Central memory CD4-positive, alpha-beta T cell (primary cell): ENCODE results near the gene PIBF1.
"Not testable (repeated sequence)": the region's sequence is repeated elsewhere in the genome, so short reads cannot be mapped to it uniquely, and the experiment has no call there.

Experiments used
- DNase-seq: peaks from one replicate; pipeline ENCODE4 v3.0.0; 2022

PIBF1 gene

DNA sequence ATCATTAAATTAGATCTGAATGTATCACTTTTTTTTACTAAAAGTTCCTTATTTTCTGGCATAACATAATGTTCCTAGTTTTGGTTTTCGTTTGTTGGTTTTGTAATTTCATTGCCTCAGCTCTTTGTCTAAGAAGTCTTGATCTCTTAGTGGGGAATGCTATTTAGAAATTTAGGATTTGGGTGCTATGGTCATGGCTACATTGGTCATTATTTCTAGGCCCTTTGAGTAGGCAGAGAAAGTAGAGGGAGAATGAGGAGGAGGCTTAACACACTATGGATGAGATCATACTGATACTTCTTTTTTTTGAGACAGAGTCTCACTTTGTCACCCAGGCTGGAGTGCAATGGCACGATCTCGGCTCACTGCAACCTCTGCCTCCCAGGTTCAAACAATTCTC, 41.8 kb downstream of the PIBF1 start:
- no peak for DNase-seq

- no peak for DNase-seq
Observed at GRCh38 chr13:72834601-72835000, 52.7 kb downstream of the PIBF1 start.

DNA sequence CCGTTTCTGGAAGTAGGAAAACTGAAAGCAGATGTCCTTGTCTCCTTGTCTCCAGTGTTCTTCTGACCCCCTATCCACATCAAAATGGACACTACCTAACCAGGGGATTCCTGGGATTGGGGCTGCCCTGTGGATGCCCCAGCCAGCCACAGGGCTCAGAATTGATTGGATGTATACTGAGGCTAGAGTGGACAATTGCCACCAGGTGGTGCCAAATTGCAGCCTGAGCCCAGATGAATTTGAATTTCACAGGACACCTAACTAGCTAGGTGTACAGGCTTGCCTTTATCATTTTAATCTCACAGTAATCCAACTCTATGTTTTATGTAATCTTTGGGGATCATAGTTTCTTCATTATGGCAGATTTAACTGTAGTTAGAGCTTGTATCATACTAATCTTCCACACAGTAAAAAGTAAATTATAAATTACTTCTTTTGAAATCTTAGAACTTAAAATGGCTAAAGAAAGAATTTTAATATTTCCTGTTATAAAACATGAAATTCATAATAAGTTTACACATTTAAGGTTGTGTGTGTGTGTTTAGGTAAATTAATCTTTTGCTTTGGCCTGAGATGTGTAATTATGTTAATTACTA, 58.0 kb downstream of the PIBF1 start:
- peak; percentile 7 for DNase-seq

DNA sequence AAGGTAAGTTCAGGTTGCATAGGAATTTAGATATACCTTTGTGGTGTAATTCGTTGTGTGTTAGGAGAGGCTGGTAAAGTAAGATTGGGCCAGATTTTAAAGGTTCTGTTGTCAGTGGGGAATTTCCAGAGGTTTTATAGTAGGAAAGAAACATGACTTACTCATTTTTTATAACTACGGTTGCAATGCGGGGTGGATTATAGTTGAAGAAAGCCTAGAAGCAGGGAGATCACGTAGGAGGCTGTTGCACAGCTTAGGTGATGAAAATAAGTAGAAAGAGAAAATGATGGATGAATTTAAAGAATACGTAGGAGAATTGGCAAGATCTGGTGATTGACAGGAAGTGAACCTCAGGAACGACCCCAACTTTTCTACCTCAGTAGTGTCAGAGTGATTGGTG, 61.1 kb downstream of the PIBF1 start:
- DNase-seq, result no peak

- DNase-seq, result not testable (repeated sequence)
Observed at GRCh38 chr13:72845148-72845547, 63.2 kb downstream of the PIBF1 start.

DNA sequence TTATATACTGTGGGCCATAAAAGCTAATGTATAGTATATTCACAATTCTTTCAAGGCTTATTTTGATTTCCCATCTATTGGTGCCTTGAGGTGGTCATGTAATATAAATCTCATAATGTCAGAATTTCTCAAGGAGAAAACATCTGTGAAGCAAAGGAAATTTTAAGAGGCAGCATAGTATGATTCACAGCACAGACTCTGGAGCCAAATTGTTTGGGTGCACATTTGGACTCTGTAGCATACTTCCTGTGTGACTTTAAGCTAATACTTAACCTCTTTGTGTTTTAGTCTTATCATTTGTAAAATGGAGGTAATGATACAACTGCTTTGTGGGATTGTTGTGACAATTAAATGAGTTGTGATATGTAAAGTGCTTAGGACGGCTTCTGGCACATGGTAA, 67.6 kb downstream of the PIBF1 start:
- no peak for DNase-seq

DNA sequence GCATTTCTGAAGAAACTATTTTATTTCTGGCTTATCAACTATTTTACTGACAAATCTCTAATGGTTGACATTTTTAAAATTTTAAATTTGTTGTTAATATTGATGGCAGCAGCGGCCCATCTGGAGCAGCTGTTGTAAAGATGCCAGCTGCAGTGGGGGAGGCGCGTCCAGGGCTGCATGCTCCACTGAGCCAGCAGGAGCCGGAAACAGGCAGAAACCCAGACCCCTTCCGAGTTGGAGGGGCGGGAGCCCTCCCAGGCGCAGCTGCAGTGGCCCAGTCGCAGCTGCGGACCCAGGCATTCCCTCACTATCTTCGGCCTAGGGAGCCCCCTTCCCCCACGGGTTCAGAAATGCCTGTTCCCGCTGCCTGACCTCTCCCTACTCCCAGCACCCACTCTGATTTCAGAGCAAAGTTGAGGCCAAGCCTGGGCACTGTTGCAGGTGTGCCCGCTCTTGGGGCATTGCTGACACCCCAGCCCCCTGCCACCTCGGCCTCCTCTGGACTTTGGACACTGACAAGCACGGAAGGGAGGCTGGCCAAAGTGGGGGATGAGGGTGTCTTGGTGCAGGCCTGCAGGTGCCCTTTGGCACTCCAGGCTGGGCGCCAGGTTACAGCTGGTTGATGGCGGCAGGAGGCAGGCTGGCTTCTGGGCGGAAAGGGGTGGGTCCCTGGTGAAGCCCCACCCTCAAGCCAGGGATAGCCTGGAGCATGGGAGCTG, 69.2 kb downstream of the PIBF1 start:
- DNase-seq, result no peak

- no peak for DNase-seq
Observed at GRCh38 chr13:72851678-72852014, 69.7 kb downstream of the PIBF1 start.

GRCh38 chr13:72852207-72852606, 70.3 kb downstream of the PIBF1 start:
- DNase-seq, result no peak

- no peak for DNase-seq
Observed at GRCh38 chr13:72853000-72853399, 71.1 kb downstream of the PIBF1 start.

GRCh38 chr13:72864142-72865011, 82.4 kb downstream of the PIBF1 start:
- DNase-seq, result no peak

DNA sequence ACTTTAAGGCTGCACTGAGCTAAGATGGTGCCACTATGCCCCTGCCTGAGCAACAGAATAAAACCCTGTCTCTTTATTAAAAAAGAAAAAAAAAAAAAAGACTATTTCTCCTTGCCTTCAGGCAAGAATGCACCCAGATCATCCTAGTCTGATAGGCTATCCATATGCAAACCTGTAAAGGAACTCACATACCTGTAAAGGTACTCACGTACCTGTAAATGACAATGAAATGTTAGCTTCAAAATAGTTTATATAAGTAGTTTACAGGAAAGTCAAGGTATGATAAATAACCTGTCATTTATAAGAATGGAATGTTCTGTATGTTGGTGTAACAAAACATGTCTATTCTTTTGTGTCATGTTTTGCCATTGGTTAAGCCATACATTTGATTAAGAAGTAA, 86.3 kb downstream of the PIBF1 start:
- no peak for DNase-seq

DNA sequence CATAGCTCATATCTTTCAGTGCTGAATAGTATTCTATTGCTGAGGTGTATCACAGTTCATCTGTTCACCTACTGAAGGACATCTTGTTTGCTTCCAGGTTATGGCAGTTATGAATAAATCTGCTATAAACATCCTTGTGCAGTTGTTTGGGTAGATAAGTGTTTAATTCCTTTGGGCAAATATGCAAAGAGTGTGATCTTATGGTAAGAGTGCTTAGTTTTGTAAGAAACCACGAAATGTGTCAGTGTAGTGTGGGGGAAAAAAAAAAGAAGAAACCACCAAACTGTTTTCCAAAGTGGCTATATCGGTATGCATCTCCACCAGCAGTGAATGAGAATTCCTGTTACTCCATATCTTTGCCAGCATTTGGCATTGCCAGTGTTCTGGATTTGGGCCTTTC, 93.3 kb downstream of the PIBF1 start:
- no peak for DNase-seq

GRCh38 chr13:72884101-72884500, 102.2 kb downstream of the PIBF1 start:
- no peak for DNase-seq

DNA sequence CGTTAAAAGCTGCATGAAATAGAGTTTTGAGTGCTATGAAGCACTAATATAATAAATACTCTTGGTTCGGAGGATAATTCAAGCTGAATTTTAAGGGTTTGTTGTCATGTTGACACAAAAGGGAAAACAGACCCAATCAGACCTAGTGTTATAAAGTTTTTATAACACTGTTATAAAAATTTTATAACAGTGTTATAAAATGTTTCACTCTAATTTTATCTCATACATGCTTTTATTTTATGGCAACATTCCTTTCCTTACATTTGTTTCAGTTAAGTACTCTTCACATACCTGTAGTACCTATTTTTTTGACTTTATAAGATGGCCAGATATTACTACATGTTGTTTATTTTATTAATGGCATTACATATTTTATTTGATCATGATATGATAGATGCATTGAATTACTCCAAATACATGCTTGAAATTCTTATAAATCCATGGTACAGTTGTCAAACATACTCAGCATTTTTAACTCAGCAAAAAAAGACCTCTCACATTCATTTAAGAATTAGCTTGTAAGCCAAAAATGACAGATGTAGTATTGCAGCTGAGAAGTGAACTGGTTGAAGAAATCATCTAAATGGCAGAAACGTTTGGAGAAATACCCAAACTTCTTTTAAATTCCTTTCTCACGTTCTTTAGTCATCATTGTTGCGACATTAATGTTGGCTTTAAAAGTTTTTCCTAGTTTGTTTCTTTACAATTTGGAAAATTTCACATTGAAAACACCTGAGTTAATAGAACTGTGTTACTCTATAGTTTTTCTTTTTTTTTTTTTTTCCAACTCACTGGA, 104.5 kb downstream of the PIBF1 start:
- DNase-seq, result no peak

DNA sequence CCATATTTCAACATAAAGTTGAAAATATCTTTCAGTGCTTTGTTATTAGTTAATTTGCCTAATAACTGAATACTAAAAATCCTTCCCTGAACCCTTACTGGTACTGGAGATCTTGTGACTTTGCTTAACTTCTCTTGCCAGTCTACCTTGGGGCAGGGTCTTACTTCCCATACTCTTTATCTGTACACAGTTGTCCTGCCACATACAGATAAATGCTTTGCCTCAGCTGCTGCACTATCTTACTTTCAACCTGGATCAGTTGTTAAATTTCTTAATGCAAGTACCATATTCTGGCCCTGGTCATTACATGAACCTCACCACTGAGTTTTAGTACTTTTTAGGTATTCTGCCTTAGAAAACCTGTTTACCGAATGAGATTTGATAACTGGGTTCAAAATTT, 107.6 kb downstream of the PIBF1 start:
- no peak for DNase-seq

DNA sequence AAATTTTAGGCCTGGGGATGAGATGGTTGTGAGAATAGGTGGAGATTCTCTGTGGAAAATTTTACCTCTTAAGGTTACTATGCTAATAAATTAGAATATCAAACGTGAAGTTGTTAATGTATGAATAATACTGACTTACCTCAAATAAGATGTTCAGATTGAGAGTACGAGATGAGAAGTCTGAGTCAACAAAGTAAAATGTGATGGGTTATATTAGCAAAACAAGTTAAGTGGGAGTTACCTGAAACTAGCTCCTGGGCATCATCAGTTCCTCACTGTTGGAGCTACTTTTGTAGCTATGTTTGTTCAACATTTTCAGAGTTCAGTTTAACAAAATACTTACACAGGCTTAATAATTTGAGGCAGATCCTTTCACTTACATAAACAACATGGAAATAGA, 108.6 kb downstream of the PIBF1 start:
- DNase-seq, result no peak

DNA sequence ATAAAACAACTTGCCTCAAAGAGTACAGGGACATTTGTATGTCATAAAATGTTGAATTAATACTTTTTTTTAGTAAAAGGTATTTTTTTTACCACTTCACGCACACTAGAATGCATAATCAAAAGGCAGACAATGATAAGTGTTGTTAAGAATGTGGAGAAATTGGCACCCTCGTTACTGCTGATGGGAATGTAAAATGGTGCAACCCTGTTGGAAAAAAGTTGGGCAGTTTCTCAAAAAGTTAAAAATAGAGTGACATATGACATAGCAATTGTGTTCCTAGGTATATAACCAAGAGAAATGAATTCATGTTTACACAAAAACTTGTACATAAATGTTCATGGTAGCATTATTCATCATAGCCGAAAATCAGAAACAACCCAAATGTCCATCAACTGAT, 109.5 kb downstream of the PIBF1 start:
- no peak for DNase-seq

DNA sequence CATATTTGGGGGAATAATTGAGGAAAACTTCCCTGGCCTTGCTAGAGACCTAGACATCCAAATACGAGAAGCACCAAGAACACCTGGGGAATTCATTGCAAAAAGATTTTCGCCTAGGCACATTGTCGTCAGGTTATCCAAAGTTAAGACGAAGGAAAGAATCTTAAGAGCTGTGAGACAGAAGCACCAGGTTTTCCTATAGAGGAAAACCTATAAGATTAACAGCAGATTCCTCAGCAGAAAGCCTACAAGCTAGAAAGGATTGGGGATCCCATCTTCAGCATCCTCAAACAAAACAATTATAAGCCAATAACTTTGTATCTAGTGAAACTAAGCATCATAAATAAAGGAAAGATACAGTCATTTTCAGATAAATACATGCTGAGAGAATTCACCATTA, 114.9 kb downstream of the PIBF1 start:
- no peak for DNase-seq

- DNase-seq, result not testable (repeated sequence)
Observed at GRCh38 chr13:72901546-72901945, 119.6 kb downstream of the PIBF1 start.

DNA sequence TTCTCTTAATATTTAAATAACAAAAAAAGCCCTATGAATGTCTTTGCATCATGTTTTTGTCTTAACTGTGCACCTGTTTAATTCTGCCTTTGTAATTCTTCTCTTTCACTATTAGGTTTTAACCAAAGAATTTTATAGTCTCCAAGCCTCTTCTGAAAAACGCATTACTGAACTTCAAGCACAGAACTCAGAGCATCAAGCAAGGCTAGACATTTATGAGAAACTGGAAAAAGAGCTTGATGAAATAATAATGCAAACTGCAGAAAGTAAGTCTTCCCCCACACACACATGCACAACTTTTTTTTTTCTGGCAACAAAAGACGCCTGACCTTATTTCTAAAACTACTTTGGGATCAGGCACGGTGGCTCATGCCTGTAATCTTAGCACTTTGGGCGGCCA, 126.5 kb downstream of the PIBF1 start:
- DNase-seq, result no peak

GRCh38 chr13:72911981-72912380, 130.0 kb downstream of the PIBF1 start:
- DNase-seq, result no peak

DNA sequence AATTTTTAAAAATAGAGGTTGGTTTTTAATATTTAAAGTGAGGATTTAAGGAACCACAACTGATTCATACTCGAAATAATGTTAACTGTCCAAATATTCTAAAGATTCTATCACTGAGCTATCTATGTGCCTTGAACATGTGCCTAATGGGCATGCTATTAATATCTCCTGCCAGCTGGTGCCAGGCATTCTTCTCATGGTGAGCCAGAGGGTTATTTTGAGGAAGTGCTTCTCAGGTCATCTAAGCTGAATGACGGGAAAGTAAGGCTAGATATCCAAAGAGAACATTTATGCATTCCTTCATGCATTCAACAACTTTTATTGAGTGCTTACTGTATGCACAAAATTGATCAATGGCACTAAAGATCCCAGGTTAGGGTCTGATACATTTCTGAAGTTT, 138.2 kb downstream of the PIBF1 start:
- no peak for DNase-seq
